ENCODE measurements around the gene MOBP.

MOBP gene

DNA sequence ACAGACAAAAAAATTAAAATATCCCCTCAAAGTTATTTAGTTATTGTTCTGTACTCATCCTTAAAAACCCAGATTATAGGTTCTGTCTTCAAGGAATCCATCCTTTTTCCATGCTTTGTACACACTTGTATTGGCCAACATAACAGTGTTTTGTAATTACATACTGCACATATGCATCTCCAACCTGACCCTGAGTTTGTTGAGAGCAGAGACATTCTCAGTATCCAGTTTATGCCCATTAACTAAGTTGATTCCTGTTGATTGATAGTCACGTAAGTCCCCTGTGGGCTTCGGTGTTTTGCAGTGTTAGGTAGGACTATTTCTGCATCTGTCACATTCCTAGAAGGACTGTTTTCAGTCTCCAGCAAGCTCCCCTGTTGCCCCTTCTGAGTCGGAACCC lies 33.6 kb downstream of the MOBP start:
- no peak for DNase-seq

GRCh38 chr3:39501968-39502837 lies 34.7 kb downstream of the MOBP start:
- no peak for DNase-seq

DNA sequence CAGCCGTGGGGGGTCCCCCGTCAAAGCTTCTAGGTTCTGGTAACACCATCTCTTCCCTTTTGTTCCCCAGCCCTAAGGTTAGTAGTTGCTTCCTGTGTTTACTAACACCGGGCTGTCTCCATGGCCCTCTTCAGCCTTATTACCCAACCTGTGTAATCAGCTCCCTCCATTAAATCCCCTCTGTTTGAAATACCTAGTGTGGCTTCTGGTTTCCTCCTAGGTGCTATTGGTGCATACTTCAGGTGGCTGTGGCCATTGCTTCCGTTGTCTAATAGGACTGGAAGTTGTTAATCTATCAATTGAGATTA lies 35.3 kb downstream of the MOBP start:
- no peak for DNase-seq

GRCh38 chr3:39505866-39506742 lies 38.6 kb downstream of the MOBP start:
- DNase-seq: no peak

DNA sequence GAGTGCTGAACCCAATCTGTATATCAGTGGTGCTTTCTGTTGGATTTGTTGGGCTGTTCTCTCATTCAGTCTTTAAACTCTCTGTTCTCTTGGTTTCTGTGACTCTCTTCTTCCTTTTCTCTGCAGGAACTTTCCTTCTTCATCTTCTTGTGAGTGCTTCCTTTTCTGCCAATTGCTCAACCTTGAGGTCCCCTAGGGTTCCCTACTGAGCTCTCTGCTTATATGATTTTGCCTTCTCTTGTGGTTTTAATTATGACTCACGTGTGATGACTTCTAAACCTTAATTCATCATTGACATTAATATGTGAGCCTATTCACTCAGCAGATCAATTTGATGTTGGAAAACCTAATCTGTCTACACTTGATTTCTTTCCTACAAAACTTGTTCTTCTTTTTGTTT lies 39.4 kb downstream of the MOBP start:
- DNase-seq: no peak

GRCh38 chr3:39513791-39514369 lies 46.4 kb downstream of the MOBP start:
- DNase-seq: peak; percentile 35 to 70

DNA sequence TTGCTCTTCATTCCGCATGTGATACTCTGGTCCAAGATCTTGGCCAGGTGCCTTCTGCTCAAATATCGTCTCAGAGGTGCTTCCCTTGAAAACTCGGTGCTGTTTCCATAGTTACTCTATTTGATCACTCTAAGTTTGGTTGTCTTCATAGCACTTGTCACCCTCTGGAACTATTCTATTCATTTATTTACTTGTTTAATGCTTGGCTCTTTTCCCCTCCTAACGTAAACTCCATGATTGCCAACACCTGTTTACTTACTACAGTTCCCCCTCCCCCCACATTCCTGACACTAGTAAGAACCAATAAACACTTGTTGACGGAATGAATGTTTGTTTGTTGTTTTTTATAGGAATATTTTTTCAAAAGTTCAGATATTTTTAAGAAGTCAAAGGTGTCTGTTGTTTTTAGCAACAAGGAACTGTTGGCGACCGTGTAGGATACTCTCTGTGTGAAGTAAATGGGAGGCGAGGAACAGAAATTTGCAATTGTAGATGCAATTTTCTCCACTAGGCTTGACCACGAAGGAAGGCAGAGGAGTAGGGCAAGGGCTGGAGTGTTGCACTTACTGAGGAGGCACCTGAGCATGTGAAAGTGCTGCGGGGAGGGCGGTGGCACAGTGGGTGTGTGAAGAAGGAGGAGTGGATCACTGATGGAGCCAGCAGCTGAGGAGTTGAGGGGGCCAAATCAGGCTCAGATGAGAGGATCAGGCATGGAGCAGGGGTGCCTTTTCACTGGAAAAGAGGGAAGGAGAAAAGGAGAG lies 48.4 kb downstream of the MOBP start:
- DNase-seq: no peak

DNA sequence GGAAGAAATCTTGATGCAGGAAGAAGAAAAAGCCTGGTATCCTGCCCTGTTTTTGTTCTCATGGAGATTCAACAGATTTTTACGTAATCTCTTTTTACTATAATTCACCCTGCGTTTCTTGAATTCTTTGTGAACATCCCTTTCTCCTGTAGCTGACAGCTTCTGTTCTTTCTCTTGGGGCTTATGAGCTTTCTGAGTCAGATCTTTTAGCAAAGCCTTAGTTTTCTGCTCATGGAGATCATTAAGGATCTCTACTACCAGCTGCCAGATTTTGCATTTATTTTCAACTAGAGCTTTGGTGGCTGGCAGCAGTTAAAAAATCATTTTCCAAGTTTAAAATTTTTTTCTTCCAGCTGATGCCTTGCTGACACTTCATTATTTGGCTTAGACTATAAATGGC lies 51.6 kb downstream of the MOBP start:
- peak in 1 of 2 experiments; percentile 4 for DNase-seq

DNA sequence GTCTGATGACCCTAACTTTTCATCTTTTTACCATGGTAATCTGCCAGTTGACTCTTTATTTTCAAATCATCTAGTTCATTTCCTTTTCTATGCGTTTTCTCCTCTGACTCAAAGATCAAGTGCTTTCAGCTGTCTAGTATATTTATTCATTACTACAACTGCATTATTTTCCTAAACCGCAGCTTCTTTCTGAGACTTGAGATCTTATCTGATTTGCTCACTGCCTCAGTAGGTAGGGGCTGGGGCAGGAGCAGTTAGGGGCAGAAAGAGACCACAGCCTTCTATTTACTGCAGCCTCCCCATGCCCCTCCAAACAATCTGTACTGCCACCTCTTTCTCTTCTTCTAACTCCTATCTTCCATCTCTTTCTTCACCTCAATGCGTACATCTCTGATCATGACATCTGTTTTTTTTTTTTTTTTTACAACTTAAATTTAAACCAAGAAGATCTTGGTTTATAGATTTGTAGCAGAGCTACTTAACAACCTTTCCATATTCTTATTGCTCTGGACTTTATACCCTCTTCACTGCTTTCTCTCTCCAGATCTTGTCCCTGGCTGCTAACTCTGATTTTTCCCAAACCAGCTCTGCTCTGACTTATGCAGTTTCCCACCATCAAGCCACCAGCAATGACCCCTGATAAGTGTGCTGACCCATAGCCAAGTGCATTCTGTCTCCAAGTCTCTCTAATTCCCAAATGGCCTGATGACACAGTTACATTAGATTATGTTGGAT lies 52.2 kb downstream of the MOBP start:
- no peak for DNase-seq

DNA sequence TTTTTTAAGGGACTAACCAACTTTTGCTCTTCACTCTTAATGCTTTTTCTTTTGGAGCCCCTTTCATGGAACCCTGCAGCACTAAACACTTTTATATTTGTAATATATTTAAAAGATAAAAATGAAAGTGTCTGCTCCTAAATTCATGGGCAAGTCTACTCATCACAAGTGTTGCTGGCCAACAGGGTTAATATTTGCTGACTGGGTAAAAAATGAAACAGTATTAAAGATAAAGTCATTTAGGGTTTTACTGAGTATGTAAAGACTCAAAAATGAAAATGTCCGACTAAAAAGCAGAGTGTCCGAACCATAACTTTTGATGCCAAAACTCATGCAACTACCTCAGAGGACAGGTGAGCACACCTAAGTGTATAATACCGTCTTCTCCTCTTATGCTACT lies 54.0 kb downstream of the MOBP start:
- no peak for DNase-seq

- no peak for DNase-seq
Observed at GRCh38 chr3:39524107-39524506, 56.6 kb downstream of the MOBP start.

GRCh38 chr3:39528844-39529243 lies 61.4 kb downstream of the MOBP start:
- no peak for DNase-seq

DNA sequence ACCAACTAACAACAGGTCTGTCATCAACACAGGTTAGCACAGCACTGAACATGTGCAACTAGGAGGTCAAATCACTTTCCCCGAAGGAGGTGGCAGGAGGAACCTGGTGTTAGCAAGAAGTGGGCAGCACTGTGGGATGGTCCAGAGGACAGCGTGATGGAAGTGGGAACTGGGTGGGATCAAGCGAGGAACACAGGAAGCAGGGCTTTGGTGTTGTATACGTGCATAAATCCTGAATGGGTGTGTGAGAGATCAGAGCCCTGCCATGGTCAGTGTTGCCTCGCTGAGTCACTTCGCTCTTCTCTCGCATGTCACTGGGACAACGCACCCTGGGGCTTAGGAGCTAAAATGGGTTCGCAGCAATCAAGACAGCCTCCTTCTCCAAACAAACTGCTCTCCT lies 62.1 kb downstream of the MOBP start:
- DNase-seq: no peak

DNA sequence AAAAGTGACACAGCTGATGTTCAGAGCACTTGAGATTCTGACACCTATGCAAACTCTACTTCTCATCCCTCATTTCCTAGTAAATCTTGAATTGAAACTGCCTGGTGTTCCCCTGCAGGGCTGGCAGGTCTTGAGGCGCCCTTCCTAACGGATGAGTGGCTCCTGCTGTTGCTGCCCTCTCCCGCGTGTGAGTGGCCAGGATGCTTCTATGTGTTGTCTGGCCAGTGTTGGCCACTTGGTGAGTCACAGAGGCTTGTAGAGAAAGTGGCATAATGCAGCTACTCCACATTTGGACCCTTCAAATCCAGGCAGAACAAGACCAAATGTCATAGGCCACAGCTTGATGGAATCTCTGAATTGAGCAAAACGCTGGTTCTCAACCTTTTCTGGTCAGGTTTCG lies 63.6 kb downstream of the MOBP start:
- DNase-seq: no peak

GRCh38 chr3:39531665-39532064 lies 64.2 kb downstream of the MOBP start:
- DNase-seq: no peak

GRCh38 chr3:39532777-39533176 lies 65.3 kb downstream of the MOBP start:
- no peak for DNase-seq

GRCh38 chr3:39533226-39533625 lies 65.7 kb downstream of the MOBP start:
- no peak for DNase-seq

- DNase-seq: no peak
Observed at GRCh38 chr3:39540162-39540921, 72.9 kb downstream of the MOBP start.

DNA sequence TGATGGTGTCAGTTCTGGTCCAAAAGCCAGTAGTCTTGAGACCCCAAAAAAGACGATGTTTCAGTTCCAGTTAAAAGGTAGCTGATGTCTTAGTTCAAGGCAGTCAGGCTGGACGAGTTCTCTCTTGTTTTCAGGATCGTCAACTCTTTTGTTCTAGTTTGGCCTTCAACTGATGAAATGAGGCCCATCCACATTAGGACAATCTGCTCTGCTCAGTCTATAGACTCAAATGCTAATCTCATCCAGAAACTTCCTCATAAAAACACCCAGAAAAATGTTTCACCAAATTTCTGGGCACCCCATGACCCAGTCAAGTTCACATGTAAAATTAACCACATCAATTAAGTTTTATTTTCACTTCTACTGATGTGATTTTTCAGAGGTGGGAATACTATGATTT lies 74.0 kb downstream of the MOBP start:
- no peak for DNase-seq

DNA sequence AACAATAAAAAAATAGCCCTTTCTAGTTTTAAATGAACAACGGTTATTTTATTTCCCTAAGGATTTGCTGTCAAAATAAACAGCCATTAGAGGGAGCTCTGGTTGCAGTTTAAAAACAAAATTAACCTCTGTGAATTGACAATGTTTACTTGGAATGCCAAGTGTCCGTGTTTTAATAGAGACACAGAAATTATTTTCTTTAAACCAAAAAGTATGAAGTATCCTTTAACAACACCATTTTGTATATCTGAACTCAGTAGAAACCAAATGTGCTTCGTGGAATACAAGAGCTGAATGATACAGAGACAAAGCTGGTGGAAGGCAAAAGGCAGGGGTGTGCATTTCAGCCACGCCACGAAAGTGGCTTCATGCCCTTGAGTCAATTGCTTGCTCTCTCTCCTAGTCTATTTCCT lies 74.4 kb downstream of the MOBP start:
- DNase-seq: peak in 1 of 2 experiments; percentile 2

- no peak for DNase-seq
Observed at GRCh38 chr3:39542588-39542988, 75.1 kb downstream of the MOBP start.

DNA sequence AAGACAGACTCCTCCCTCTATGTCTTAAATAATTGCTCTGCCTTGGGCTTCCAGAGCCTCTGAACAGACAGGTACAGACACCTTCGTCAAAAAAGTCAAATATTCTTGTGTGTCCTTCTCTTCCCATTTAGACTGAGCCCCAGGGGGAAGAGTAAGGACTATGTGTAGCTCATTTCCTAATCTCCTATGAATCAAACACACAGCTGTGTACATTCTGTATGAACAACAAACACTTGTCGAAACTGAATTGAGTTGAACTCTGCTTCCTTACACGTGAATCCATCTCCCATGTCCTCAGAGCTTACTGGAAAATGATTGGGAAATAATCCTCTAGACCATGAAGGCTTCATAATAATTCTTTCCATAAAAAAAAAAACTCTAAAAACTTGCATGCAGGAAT lies 80.8 kb downstream of the MOBP start:
- DNase-seq: no peak

Data from NCI-H446 (cell line).